H9 (cell line): ENCODE measurements around the gene TRIM26. TPM values are rescaled to one million over a fixed set of nuclear protein-coding genes. Genes with fewer than 3 reads are reported as not detected.

ENCODE experiments used
- DNase-seq: peaks from one replicate; pipeline ENCODE4 v3.0.0-alpha.2; 2017
- H2AFZ ChIP-seq: one replicate; pipeline ENCODE4 v1.6.1; 2013; ENCODE audit warnings: mild to moderate bottlenecking, low read length, control low read depth, moderate library complexity
- H2AK5ac ChIP-seq: 2 replicates; pipeline ENCODE4 v1.6.1; 2013; ENCODE audit warnings: low read length, control low read depth, mixed read lengths; ENCODE audit not compliant: insufficient read length
- H2BK120ac ChIP-seq: one replicate; pipeline ENCODE4 v1.6.1; 2013; ENCODE audit warnings: low read depth, mild to moderate bottlenecking, low read length, control low read depth, inconsistent platforms; ENCODE audit not compliant: poor library complexity, severe bottlenecking
- H2BK12ac ChIP-seq: 2 replicates; pipeline ENCODE4 v1.6.1; 2013; ENCODE audit warnings: low read length, control low read depth, mixed read lengths, low read depth; ENCODE audit not compliant: insufficient read length
- H2BK15ac ChIP-seq: 2 replicates; pipeline ENCODE4 v1.6.1; 2013; ENCODE audit warnings: low read depth, low read length, control low read depth
- H2BK20ac ChIP-seq: one replicate; pipeline ENCODE4 v1.6.1; 2013; ENCODE audit warnings: low read depth, mild to moderate bottlenecking, low read length, control low read depth, inconsistent platforms; ENCODE audit not compliant: poor library complexity, severe bottlenecking
- H2BK5ac ChIP-seq: 2 replicates; pipeline ENCODE4 v1.6.1; 2013; ENCODE audit warnings: low read length, control low read depth, mixed read lengths; ENCODE audit not compliant: insufficient read length
- H3K14ac ChIP-seq: 2 replicates; pipeline ENCODE4 v1.6.1; 2013; ENCODE audit warnings: low read length, control low read depth; ENCODE audit not compliant: insufficient read depth
- H3K18ac ChIP-seq: 2 replicates; pipeline ENCODE4 v1.6.1; 2013; ENCODE audit warnings: low read depth, mild to moderate bottlenecking, mixed read lengths, low read length, control low read depth; ENCODE audit not compliant: insufficient read length
- H3K23ac ChIP-seq: 2 replicates; pipeline ENCODE4 v1.6.1; 2013; ENCODE audit warnings: low read length, control low read depth, mixed read lengths, low read depth; ENCODE audit not compliant: insufficient read length
- H3K23me2 ChIP-seq: 2 replicates; pipeline ENCODE4 v1.6.1; 2013; ENCODE audit warnings: low read depth, mild to moderate bottlenecking, mixed read lengths, low read length, control low read depth; ENCODE audit not compliant: insufficient read length, poor library complexity, severe bottlenecking
- H3K27ac ChIP-seq: 2 replicates; pipeline ENCODE4 v1.5.1; 2013; ENCODE audit warnings: low read length, control low read depth, mixed read lengths, low read depth; ENCODE audit not compliant: insufficient read length
- H3K27me3 ChIP-seq: 2 replicates; pipeline ENCODE4 v1.6.1; 2013; ENCODE audit warnings: low read length, control low read depth, inconsistent platforms; ENCODE audit not compliant: insufficient read depth
- H3K4ac ChIP-seq: 2 replicates; pipeline ENCODE4 v1.6.1; 2013; ENCODE audit warnings: low read depth, mild to moderate bottlenecking, control low read depth, inconsistent platforms, low read length, moderate library complexity
- H3K4me1 ChIP-seq: 2 replicates; pipeline ENCODE4 v1.6.1; 2013; ENCODE audit warnings: low read length, control low read depth, inconsistent platforms; ENCODE audit not compliant: insufficient read depth
- H3K4me2 ChIP-seq: 2 replicates; pipeline ENCODE4 v1.6.1; 2013; ENCODE audit warnings: low read length, control low read depth, mixed read lengths; ENCODE audit not compliant: insufficient read length, insufficient read depth
- H3K56ac ChIP-seq: 2 replicates; pipeline ENCODE4 v1.6.1; 2013; ENCODE audit warnings: low read depth, mild to moderate bottlenecking, mixed read lengths, low read length, control low read depth; ENCODE audit not compliant: insufficient read length
- H3K79me1 ChIP-seq: 2 replicates; pipeline ENCODE4 v1.6.1; 2013; ENCODE audit warnings: low read depth, mild to moderate bottlenecking, moderate library complexity, low read length, control low read depth, inconsistent platforms; ENCODE audit not compliant: insufficient read depth, poor library complexity, severe bottlenecking
- H3K79me2 ChIP-seq: 2 replicates; pipeline ENCODE4 v1.6.1; 2013; ENCODE audit warnings: low read length, control low read depth, inconsistent platforms; ENCODE audit not compliant: insufficient read depth
- H3K9ac ChIP-seq: 2 replicates; pipeline ENCODE4 v1.6.1; 2013; ENCODE audit warnings: low read length, control low read depth, mixed read lengths; ENCODE audit not compliant: insufficient read length; ENCODE audit errors: extremely low read depth
- H3K9me3 ChIP-seq: one replicate; pipeline ENCODE4 v1.6.1; 2013; ENCODE audit warnings: low read depth, low read length, inconsistent platforms; ENCODE audit not compliant: control insufficient read depth
- H3T11ph ChIP-seq: one replicate; pipeline ENCODE4 v1.6.1; 2013; ENCODE audit warnings: mild to moderate bottlenecking, low read length, control low read depth, inconsistent platforms
- H4K20me1 ChIP-seq: one replicate; pipeline ENCODE4 v1.6.1; 2013; ENCODE audit not compliant: control insufficient read depth, insufficient read length, insufficient read depth
- H4K5ac ChIP-seq: 2 replicates; pipeline ENCODE4 v1.6.1; 2013; ENCODE audit warnings: low read depth, mild to moderate bottlenecking, mixed read lengths, low read length, control low read depth; ENCODE audit not compliant: insufficient read length
- H4K8ac ChIP-seq: replicated peaks from 2 replicates; pipeline ENCODE4 v1.6.1; 2013; ENCODE audit warnings: low read length, control low read depth, mixed read lengths, low read depth; ENCODE audit not compliant: insufficient read length
- H4K91ac ChIP-seq: 2 replicates; pipeline ENCODE4 v1.6.1; 2013; ENCODE audit warnings: low read depth, mild to moderate bottlenecking, moderate library complexity, mixed read lengths, low read length, control low read depth; ENCODE audit not compliant: insufficient read length
- H3K27ac Mint-ChIP-seq, 3 experiments: 2 replicates in 2 of 3; 3 replicates in 1 of 3; pipeline ENCODE4 v1.8.0; 2020 to 2021; ENCODE audit warnings: mixed read lengths in 3 of 3, mild to moderate bottlenecking in 1 of 3, moderate library complexity in 1 of 3
- H3K27me3 Mint-ChIP-seq: 2 replicates; pipeline ENCODE4 v1.8.0; 2021; ENCODE audit warnings: low read depth, mild to moderate bottlenecking, moderate library complexity, mixed read lengths
- H3K36me3 Mint-ChIP-seq, 3 experiments: 2 replicates in 2 of 3; 3 replicates in 1 of 3; pipeline ENCODE4 v1.8.0; 2020 to 2021; ENCODE audit warnings: low read depth in 3 of 3, mixed read lengths in 3 of 3; ENCODE audit not compliant: insufficient read depth in 1 of 3
- H3K4me1 Mint-ChIP-seq, 2 experiments: 2 replicates each; pipeline ENCODE4 v1.8.0; 2020; ENCODE audit warnings: mixed read lengths in 2 of 2
- H3K4me3 Mint-ChIP-seq, 2 experiments: 2 replicates in 1 of 2; 3 replicates in 1 of 2; pipeline ENCODE4 v1.8.0; 2020 to 2021; ENCODE audit warnings: mild to moderate bottlenecking in 2 of 2, mixed read lengths in 2 of 2, moderate library complexity in 1 of 2
- H3K9me3 Mint-ChIP-seq, 2 experiments: 2 replicates in 1 of 2; 3 replicates in 1 of 2; pipeline ENCODE4 v1.8.0; 2020; ENCODE audit warnings: mild to moderate bottlenecking in 2 of 2, mixed read lengths in 2 of 2, moderate library complexity in 1 of 2
- CTCF ChIP-seq: fragments of 200-600 bp; sonication (generic); conservative IDR thresholded peaks from 3 replicates; pipeline ENCODE4 v1.8.0; 2021; ENCODE audit warnings: antibody characterized with exemption, mild to moderate bottlenecking
- WGBS: extraction: QIAGEN DNeasy Blood & Tissue Kit; methylation state at CpG from one replicate; pipeline ENCODE4 v1.1.7; 2013; ENCODE audit warnings: missing lambda C conversion rate, low lambda C conversion rate, mixed read lengths; ENCODE audit not compliant: insufficient read length; ENCODE audit errors: extremely low coverage; 5-methylcytosine and 5-hydroxymethylcytosine counted together
- total RNA-seq: library from RNA; stranded (reverse); gene quantifications from 2 replicates; pipeline ENCODE4 v1.2.1, GENCODE V29; 2021

Gene TRIM26
- total RNA-seq, 1 experiment from 2014 or later = 35.8 TPM

GRCh38 chr6:30202366-30202765, 10.8 kb downstream of the TRIM26 start:
- no peak for DNase-seq
- Histone ChIP-seq H3K18ac (no peak overlapping the region), H3T11ph (no peak overlapping the region), H4K91ac (no peak overlapping the region), H3K4me2 (no peak overlapping the region), H3K27me3 (no peaks in the 10 kb centered on the region), H2AK5ac (no peak overlapping the region), H3K14ac (no peak overlapping the region), H2BK12ac (no peak overlapping the region), H3K79me1 (peaks cover 6% of the 10 kb centered on the region), H3K4me1 (peaks cover 9% of the 10 kb centered on the region; the same call in 1 of the 2 replicates), H2BK5ac (no peak overlapping the region), H2BK120ac (no peak overlapping the region), H3K9me3 (no peaks in the 10 kb centered on the region), H4K5ac (no peak overlapping the region), H2BK15ac (no peak overlapping the region), H3K23ac (no peak overlapping the region), H2AFZ (no peak overlapping the region), H3K56ac (no peak overlapping the region), H4K20me1 (no peaks in the 10 kb centered on the region), H2BK20ac (no peak overlapping the region), H3K4ac (no peak overlapping the region), H3K79me2 (peaks cover 1% of the 10 kb centered on the region; the same call in 1 of the 2 replicates), H3K9ac (peak overlapping the region; percentile 3), H3K27ac (no peak overlapping the region), H4K8ac (no peak overlapping the region), H3K23me2 (no peaks in the 10 kb centered on the region)
- H3K27ac Mint-ChIP-seq = no peak overlapping the region
- WGBS = no CpG with 5 or more reads among the region's 4 CpGs
- peaks cover 11 to 39% (median 25%) of the 10 kb centered on the region in 3 experiments; a peak in 6 of 7 replicates for H3K36me3 Mint-ChIP-seq
- H3K4me1 Mint-ChIP-seq = peaks cover 18 to 34% of the 10 kb centered on the region in 2 experiments
- no peaks in the 10 kb centered on the region; the same call in 1 of the 2 replicates for H3K27me3 Mint-ChIP-seq
- TF ChIP-seq CTCF = no peak
- no peak overlapping the region for H3K4me3 Mint-ChIP-seq
- no peaks in the 10 kb centered on the region for H3K9me3 Mint-ChIP-seq
